Activated CD8-positive, alpha-beta memory T cell treated with anti-CD3 and anti-CD28 coated beads for 48 hours (primary cell): ENCODE results near the gene SCLY.
"Not testable (repeated sequence)": the region's sequence is repeated elsewhere in the genome, so short reads cannot be mapped to it uniquely, and the experiment has no call there.

Experiments used
- DNase-seq, 3 experiments: peaks; one replicate each; pipeline ENCODE4 v3.0.0-alpha.2; 2020; ENCODE audit warnings: low read depth in 2 of 3, low spot score in 2 of 3

SCLY gene

DNA sequence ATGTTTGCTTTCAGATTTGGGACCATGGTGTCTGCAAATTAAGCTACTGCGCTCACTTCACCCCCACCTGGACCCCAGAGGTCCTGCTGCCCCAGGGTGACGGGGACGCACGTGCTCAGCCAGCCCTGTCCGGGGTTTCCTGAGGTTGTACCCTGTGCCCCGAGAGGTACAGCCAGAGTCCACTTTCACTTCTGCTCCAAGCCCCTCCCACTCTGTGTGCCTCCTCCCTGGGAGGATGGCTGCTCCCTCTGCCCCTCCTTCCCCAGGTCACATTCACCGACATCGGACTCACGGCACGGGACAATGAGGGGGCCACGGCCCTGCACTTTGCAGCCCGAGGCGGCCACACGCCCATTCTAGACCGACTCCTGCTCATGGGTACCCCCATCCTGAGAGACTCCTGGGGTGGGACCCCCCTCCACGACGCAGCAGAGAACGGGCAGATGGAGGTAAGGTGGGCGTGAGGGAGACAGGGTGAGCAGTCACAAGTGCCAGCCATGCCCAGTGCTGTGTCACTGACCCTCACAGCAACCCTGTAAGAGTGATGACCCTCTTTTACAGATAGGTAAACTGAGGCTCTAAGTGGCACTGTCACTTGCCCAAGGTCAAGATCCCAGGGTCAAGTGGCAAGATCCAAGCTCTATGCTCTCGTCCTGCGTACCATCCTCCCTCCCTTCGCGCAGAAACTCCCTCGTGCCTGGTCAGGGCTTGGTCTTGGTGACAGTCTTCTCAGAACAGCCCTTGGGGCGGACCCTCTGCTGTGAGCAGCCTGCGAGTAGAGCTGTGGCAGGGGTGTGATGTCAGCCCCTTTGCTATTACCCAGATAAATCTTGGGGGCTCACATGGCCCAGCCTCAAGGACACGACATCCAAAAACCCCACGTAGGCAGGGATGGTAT, 47.0 kb downstream of the SCLY start:
- DNase-seq, result no peak

- DNase-seq, result no peak
Measured at GRCh38 chr2:238108423-238109183, 47.8 kb downstream of the SCLY start.

DNA sequence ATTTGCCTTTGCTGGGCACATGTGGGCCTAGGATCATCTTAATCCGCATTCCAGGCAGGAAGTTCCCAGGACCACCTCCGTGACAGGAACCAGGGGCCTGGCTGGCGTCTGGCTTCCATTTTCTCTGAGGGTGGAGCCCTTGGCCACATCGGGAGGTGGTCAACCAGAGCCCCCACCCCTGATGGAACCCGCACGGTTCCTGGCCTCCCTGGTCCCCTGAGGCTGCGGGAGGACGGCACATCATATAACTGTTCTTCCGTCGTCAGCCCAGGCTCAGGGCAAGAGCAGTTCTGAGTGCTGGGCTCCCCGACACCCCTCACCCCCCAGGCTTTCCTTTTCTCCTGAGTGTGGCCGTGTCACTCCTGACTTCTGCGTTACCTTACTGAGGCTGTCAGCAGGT, 52.8 kb downstream of the SCLY start:
- DNase-seq, result no peak

DNA sequence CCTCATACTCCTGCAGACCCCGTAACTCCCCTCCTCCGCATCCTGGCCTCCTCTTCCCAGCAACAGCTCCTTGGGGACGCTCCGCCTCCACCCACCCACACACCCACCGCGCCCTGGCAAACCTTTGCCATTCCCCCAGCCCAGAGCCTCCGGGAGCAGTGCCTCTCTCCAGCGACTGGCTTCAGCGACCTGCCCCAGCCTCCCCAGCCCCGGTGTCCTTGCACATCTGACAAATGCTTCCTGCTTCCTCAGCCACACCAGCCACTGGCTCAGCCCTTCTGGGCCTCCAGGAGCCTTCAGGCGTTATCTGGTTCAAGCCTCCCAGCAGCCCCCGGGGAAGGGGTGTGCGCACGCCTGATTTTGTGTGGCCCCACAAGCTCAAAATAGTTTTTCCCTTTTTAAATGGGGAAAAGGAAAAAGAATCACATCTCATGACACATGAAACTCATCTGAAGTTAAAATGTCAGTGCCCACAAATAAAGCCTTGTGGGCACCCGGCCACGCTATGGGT, 53.6 kb downstream of the SCLY start:
- DNase-seq, result no peak

DNA sequence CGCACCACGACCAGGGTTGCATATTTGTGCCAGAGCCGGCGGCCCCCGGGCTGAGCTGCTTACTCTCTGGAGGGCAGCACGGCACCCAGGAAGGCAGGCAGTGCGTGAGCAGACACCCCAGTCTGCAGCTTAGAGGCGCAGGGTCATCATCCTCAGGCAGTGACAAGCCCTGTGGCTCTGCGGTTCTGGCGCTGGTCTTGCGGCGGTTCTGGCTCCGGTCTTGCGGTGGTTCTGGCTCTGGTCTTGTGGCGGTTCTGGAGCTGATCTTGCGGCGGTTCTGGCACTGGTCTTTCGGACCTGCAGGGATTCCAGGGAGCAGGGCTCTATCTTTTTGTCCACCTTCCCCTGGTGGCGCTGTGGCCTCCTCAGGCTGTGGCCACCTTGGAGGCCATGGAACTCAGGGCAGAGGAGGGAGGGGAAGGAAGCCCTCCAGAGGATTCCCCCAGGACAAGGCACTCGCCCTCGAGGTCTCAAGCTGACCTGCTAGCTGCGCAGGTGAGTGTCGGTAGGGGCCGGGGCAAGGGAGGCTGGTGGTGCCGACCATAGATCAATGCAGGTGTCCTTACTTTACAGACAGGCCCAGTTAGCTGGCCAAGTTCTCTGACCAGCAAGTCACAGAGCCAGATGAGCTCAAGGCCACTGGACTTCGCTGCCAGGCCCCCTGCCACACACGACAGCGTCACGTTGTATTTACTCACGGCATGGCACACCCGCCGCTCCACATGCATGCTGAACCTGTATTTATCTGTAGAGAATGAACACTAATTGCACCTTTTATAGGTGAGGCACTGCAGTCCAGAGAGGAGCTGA, 54.3 kb downstream of the SCLY start:
- no peak for DNase-seq

DNA sequence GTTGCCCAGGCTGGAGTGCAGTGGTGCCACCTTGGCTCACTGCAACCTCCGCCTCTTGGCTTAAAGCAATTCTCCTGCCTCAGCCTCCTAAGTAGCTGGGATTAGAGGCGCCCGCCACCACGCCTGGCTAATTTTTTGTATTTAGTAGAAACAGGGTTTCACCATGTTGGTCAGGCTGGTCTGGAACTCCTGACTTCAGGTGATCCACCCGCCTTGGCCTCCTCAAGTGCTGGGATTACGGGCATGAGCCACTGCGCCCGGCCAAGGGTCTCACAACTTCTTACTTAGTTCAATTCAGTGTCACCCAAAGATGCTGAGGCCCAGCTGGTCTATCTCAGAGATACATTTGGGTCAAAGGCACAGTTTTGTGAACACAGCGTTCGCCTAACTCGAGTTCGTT, 54.9 kb downstream of the SCLY start:
- DNase-seq, result not testable (repeated sequence)

GRCh38 chr2:238116298-238117198, 55.7 kb downstream of the SCLY start:
- DNase-seq, result no peak

- no peak for DNase-seq
Measured at GRCh38 chr2:238117199-238118154, 56.7 kb downstream of the SCLY start.

DNA sequence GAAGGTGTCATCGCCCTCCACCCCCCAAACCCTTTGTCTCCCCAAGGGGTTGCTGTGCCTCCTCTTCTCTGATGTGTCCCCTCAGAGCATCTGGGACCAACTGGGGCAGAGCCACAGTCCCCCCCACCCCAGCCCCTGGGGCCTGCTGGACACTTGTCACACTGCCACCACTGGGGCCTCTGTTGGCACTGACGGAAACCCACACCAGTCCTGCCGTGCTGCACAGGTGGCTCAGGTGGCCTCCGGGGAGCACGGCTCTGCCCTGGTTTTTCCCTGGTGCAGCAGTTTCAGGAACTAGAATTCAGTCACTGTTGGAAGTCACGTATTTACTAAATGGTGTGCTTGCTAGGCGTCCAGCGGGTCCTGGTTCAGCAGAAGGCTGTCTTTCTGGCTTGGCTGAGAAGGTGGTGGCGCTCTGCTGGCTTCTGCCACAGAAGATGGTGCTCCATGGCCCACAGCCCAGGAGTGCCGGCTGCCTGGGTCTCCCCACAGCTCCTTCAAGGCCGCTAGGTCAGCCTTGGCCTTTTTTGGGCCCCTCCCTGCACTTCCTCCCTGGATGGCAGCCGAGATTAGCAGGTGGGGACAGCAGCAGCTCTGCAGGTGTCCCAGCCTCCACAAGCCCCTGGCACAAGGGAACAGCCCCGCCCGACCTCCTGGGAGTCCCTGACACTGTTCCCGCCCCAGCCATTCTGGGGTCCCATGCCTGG, 59.1 kb downstream of the SCLY start:
- DNase-seq, result no peak

DNA sequence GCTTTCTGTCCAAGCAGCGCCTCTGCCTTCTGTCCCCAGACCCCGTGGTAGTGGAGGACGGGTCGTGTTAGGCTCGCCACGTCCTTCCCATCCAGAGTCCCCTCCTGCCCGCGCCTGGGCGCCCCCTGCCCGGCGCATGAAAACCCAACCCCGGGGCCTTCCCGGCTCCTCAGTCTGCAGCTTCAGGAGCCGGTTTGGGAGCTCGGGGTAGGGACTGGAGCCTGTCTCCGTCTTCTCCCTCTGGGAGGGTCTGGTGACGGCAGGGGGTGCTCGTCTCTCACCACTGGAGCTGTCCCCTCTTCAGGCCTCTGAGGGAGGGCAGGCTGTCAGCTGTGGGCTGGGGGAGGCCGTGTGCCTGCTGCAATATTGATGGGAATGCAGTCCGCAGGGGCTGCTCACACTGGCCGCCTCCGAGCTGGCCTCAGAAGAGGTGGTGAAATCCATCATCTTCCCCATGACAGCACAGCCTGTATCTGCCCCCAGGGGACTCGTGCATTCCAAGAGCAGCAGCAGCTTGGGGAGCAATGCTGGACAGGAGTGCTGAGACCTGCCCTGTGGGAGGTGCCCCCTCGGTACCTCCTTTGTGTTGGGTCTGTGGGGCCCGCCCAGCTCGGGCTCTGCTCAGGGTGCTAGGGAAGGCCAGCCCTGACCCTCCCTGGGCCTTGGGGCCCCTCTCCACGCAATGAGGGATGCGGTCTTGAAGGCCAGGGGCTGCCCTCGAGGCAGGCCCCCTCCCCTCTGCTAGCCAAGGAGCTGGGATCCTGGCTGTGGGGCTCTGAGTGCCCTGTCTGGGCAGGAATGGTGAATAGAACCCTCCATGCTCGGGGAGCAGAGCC, 59.9 kb downstream of the SCLY start:
- no peak for DNase-seq

- no peak for DNase-seq
Measured at GRCh38 chr2:238121511-238122286, 60.9 kb downstream of the SCLY start.

DNA sequence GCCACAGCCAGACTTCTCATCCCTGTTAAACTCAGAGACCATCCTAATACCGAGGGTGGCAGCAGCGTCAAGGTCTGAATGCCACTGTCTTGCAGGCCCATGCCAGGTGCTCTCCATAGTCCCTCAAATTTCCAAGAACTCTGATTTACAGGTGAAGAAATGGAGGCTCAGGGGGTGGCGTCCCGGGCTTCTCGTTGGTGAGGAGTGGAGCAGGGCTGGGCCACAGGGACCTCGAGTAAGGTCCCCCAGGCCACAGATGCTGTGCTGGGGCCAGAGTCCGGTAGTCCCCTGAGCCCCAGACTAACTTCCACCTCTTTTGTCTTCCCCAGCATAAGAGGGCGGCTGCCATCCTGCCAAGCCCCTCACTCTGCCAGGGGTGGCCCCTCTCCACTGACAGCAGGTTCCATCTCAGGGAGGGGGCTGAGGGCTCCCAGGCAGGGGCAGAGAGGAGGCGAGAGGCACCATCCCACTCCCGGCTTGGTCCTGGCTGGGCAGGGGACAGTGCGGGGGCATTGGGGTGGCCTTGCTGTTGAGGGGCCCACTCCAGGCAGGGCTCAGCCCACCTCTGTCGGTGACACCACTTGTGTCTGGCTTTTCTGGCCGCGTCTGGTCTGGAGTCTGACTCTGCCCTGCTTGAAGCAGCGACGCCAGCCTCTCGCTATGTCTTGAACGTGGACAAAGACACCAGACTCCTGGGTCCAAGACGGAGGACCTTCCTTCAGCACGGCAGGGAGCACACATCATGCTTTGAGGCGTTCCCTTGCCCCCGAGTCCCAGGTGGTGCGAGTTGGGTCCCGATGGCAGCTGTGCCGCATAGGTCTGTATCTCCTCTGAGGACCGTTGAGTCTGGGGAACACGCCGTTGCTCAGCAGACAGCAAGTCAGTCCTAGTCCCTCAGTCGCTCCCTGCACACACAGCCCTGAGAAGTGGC, 61.8 kb downstream of the SCLY start:
- DNase-seq, result no peak

GRCh38 chr2:238123218-238123971, 62.6 kb downstream of the SCLY start:
- no peak for DNase-seq

DNA sequence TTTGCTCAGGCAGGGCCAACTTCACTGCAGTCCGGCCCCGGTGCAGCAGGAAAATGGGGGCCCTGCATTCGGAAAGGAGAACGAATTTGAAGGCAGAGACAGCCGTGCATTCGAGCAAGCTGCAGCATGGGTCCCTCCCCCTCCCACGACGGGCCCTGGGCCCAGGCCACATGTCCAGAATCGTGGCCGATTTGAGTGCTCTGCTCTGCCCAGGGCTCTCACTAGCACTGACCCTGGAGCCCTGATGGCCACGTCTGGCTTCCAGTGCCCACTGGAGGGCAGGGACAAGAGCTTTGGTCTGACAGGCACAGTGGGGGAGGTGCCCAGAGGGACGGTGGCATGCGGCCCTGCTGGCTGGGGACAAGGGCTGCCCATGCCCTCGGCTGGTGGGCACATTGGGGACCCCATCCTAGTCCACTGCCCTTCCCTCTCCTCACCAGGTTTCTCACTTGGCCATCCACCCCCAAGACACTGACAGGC, 63.2 kb downstream of the SCLY start:
- no peak for DNase-seq
